ENCODE results near the gene PDE4B. TPM values are rescaled to one million over a fixed set of nuclear protein-coding genes. Genes with fewer than 3 reads are reported as not detected.

Gene PDE4B
- total and polyA plus RNA-seq, 9 of the 15 experiments (the other 6 are each of a cell fraction or from before 2014, with no cell fraction given): 0.09 TPM; not detected in 8

- Histone ChIP-seq H3K27ac (ENCODE audit: extremely low read depth, low read depth, low read length) (no peak overlapping the region), H2AFZ (ENCODE audit: low read depth, low read length) (no peak overlapping the region), H3K9me3 (replicated peaks; ENCODE audit: control insufficient read depth, insufficient read depth, low read depth, low read length) (no peaks in the 10 kb centered on the region), H3K27me3 (ENCODE audit: control insufficient read depth in 2 of 2, insufficient read depth in 2 of 2, low read length in 2 of 2) (peaks cover 3 to 7% of the 10 kb centered on the region in 2 experiments; a peak in 2 of 5 replicates), H3K79me2 (ENCODE audit: control insufficient read depth, insufficient read depth, low read length) (no peaks in the 10 kb centered on the region), H4K20me1 (replicated peaks; ENCODE audit: control insufficient read depth, insufficient read depth, low read length) (no peaks in the 10 kb centered on the region), H3K4me1 (replicated peaks in 1 of 2; ENCODE audit: control insufficient read depth in 2 of 2, insufficient read depth in 2 of 2, low read length in 2 of 2) (no peaks in the 10 kb centered on the region), H3K9me1 (ENCODE audit: control insufficient read depth, insufficient read depth, low read length) (no peaks in the 10 kb centered on the region), H3K9ac (ENCODE audit: insufficient read depth in 1 of 2, low read depth in 2 of 2, low read length in 2 of 2) (no peak overlapping the region), H3K4me3 (no peak overlapping the region), H3K4me2 (ENCODE audit: insufficient read depth, low read length) (no peak overlapping the region), H3K36me3 (ENCODE audit: control insufficient read depth, insufficient read depth, low read length) (no peaks in the 10 kb centered on the region)
- CTCF ChIA-PET (ENCODE audit: low intra/inter-chr PET ratio): no interaction called here
- TF ChIP-seq THAP7 (CRISPR knock-in tag; IDR thresholded peaks at IDR 0.05): no peak
- TF ChIP-seq ZKSCAN8 (CRISPR knock-in tag; IDR thresholded peaks at IDR 0.05): no peak
- no peak for TF ChIP-seq RNF2 (IDR thresholded peaks at IDR 0.05)
- no peak for TF ChIP-seq SREBF1 (IDR thresholded peaks at IDR 0.05; ENCODE audit: borderline replicate concordance, low read depth, low read length)
- TF ChIP-seq RBM34 (IDR thresholded peaks at IDR 0.05; ENCODE audit: borderline replicate concordance, insufficient read depth, low read length): no peak
- TF ChIP-seq FOXJ3 (CRISPR knock-in tag; IDR thresholded peaks at IDR 0.05): no peak
- TF ChIP-seq HIVEP1 (CRISPR knock-in tag; IDR thresholded peaks at IDR 0.05): no peak
- no peak for TF ChIP-seq HDAC1 (IDR thresholded peaks at IDR 0.05)
- FAIRE-seq: no peak
- in situ Hi-C loops (cut with MboI): loop anchor here (25.0 kb wide), 1 partner anchor 499 kb away; no protein-coding TSS in a partner anchor
- ATAC-seq: no peak
- BruUV-seq (replicated peaks): no TSS peak
- POLR2A ChIA-PET: interaction anchor here (0.8 to 2.6 kb wide), 2 partner anchors 24 to 279 kb away, joined by 3 to 6 read pairs; no protein-coding TSS in a partner anchor
- no peak for DNase-seq (ENCODE audit: extremely low read depth in 1 of 4, low spot score in 3 of 4)
- WGBS (ENCODE audit: insufficient coverage, low coverage, missing lambda C conversion rate): under 1% methylated on average over 6 of the region's 6 CpGs
- intact Hi-C loops (cut with micrococcal nuclease): no loop called here
These were observed 170.6 kb downstream of the PDE4B start for GRCh38 chr1:65963156-65963888.
